IPS-15b (cell line): ENCODE measurements around the gene HIVEP3.

ENCODE experiments used
- H3K27me3 ChIP-seq: one replicate; pipeline ENCODE4 v1.6.1; 2013; ENCODE audit warnings: low read length; ENCODE audit not compliant: control insufficient read depth, insufficient read depth
- H3K36me3 ChIP-seq: one replicate; pipeline ENCODE4 v1.6.1; 2013; ENCODE audit warnings: low read length; ENCODE audit not compliant: control insufficient read depth, insufficient read depth
- H3K4me1 ChIP-seq: one replicate; pipeline ENCODE4 v1.6.1; 2013; ENCODE audit warnings: mild to moderate bottlenecking, low read length; ENCODE audit not compliant: control insufficient read depth, insufficient read depth
- H3K4me3 ChIP-seq: one replicate; pipeline ENCODE4 v1.5.1; 2013; ENCODE audit warnings: low read depth, low read length
- H3K9ac ChIP-seq: one replicate; pipeline ENCODE4 v1.6.1; 2013; ENCODE audit warnings: low read depth, mild to moderate bottlenecking, low read length
- H3K9me3 ChIP-seq: one replicate; pipeline ENCODE4 v1.6.1; 2013; ENCODE audit warnings: mild to moderate bottlenecking, low read length; ENCODE audit not compliant: control insufficient read depth, insufficient read depth

The HIVEP3 gene

GRCh38 chr1:41673806-41674205, 244.9 kb downstream of the HIVEP3 start:
- Histone ChIP-seq H3K9ac (no peak overlapping the region), H3K4me3 (no peak overlapping the region), H3K36me3 (no peaks in the 10 kb centered on the region), H3K27me3 (no peaks in the 10 kb centered on the region), H3K4me1 (no peaks in the 10 kb centered on the region), H3K9me3 (no peaks in the 10 kb centered on the region)

GRCh38 chr1:41673378-41673777, 245.3 kb downstream of the HIVEP3 start:
- Histone ChIP-seq H3K9ac (no peak overlapping the region), H3K4me3 (no peak overlapping the region), H3K27me3 (no peaks in the 10 kb centered on the region), H3K36me3 (no peaks in the 10 kb centered on the region), H3K9me3 (no peaks in the 10 kb centered on the region), H3K4me1 (no peaks in the 10 kb centered on the region)

- no peak overlapping the region for H3K4me3 ChIP-seq
- no peaks in the 10 kb centered on the region for H3K36me3 ChIP-seq
- H3K9ac ChIP-seq: no peak overlapping the region
- no peaks in the 10 kb centered on the region for H3K27me3 ChIP-seq
- H3K9me3 ChIP-seq: no peaks in the 10 kb centered on the region
- H3K4me1 ChIP-seq: no peaks in the 10 kb centered on the region
Observed at GRCh38 chr1:41672641-41673361, 245.9 kb downstream of the HIVEP3 start.

GRCh38 chr1:41672173-41672572, 246.5 kb downstream of the HIVEP3 start:
- no peak overlapping the region for H3K4me3 ChIP-seq
- H3K36me3 ChIP-seq: no peaks in the 10 kb centered on the region
- no peaks in the 10 kb centered on the region for H3K9me3 ChIP-seq
- no peaks in the 10 kb centered on the region for H3K27me3 ChIP-seq
- H3K9ac ChIP-seq: no peak overlapping the region
- H3K4me1 ChIP-seq: no peaks in the 10 kb centered on the region

- Histone ChIP-seq H3K4me1 (no peaks in the 10 kb centered on the region), H3K36me3 (no peaks in the 10 kb centered on the region), H3K9me3 (no peaks in the 10 kb centered on the region), H3K9ac (no peak overlapping the region), H3K4me3 (no peak overlapping the region), H3K27me3 (no peaks in the 10 kb centered on the region)
Observed at GRCh38 chr1:41671116-41671755, 247.5 kb downstream of the HIVEP3 start.

- no peaks in the 10 kb centered on the region for H3K27me3 ChIP-seq
- no peak overlapping the region for H3K9ac ChIP-seq
- no peak overlapping the region for H3K4me3 ChIP-seq
- no peaks in the 10 kb centered on the region for H3K9me3 ChIP-seq
- H3K4me1 ChIP-seq: no peaks in the 10 kb centered on the region
- H3K36me3 ChIP-seq: no peaks in the 10 kb centered on the region
Observed at GRCh38 chr1:41670217-41670957, 248.3 kb downstream of the HIVEP3 start.

- Histone ChIP-seq H3K9ac (no peak overlapping the region), H3K9me3 (no peaks in the 10 kb centered on the region), H3K4me1 (no peaks in the 10 kb centered on the region)
Observed at GRCh38 chr1:41668967-41669366, 249.8 kb downstream of the HIVEP3 start.

GRCh38 chr1:41668054-41668660, 250.6 kb downstream of the HIVEP3 start:
- H3K36me3 ChIP-seq: no peaks in the 10 kb centered on the region
- no peak overlapping the region for H3K4me3 ChIP-seq
- H3K9ac ChIP-seq: no peak overlapping the region
- peaks cover under 1% of the 10 kb centered on the region for H3K4me1 ChIP-seq
- H3K9me3 ChIP-seq: no peaks in the 10 kb centered on the region
- H3K27me3 ChIP-seq: peaks cover 11% of the 10 kb centered on the region

More at GRCh38 chr1:41668967-41669366, 249.8 kb downstream of the HIVEP3 start:
- Histone ChIP-seq H3K4me3 (no peak overlapping the region), H3K36me3 (no peaks in the 10 kb centered on the region), H3K27me3 (peaks cover 3% of the 10 kb centered on the region)

GRCh38 chr1:41666981-41667631, 251.6 kb downstream of the HIVEP3 start:
- Histone ChIP-seq H3K9ac (no peak overlapping the region), H3K4me3 (no peak overlapping the region), H3K27me3 (peaks cover 11% of the 10 kb centered on the region), H3K36me3 (no peaks in the 10 kb centered on the region), H3K9me3 (no peaks in the 10 kb centered on the region), H3K4me1 (peaks cover 3% of the 10 kb centered on the region)

- peaks cover 18% of the 10 kb centered on the region for H3K27me3 ChIP-seq
- no peaks in the 10 kb centered on the region for H3K9me3 ChIP-seq
- no peak overlapping the region for H3K4me3 ChIP-seq
- peaks cover 3% of the 10 kb centered on the region for H3K4me1 ChIP-seq
- no peaks in the 10 kb centered on the region for H3K36me3 ChIP-seq
- no peak overlapping the region for H3K9ac ChIP-seq
Observed at GRCh38 chr1:41665962-41666917, 252.5 kb downstream of the HIVEP3 start.
